ENCODE data around the gene RAVER1. TPM values are rescaled to one million over a fixed set of nuclear protein-coding genes. Genes with fewer than 3 reads are reported as not detected.
"Not testable (repeated sequence)": the region's sequence is repeated elsewhere in the genome, so short reads cannot be mapped to it uniquely, and the experiment has no call there.

The RAVER1 gene
- total and polyA plus RNA-seq, 2 donors (not counting 1 experiment from before 2014, with no cell fraction given) = 21.0 to 62.7 TPM

DNA sequence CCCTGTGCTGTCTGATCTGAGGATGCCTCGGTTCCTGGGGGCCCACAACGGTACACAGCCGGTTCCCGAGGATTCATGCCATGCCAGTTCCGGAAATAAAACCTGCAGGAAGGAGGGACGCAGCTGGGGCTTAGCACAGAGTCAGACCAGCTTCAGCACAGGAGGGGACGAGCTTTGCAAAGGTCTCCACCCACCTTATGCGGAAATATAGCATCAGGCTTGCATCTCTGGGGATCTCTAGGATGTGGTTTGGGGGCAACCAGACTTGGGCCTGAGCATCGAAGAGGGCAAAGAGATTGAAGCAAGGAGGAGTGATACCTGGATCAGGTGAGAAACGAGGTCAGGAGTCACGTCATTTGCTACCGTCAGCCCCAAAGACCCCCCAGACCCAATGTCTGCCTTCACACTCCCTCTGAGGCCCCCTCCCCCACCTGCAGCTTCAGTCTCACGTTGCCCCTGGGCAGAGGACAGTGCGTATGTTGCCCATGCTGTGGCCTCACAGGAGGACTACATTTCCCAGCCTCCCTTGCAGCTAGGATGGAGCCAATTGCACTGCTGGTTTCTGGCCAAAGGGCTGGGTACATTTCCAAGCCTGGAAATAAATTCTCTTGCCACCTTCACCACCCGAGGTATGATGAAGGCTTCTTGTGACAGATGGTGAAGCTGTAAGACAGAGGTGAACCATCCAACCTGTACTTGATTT is 34.9 kb upstream of the RAVER1 start:
- POLR2A ChIA-PET = no interaction called here
- ATAC-seq (ENCODE audit: low read depth) (no peak), DNase-seq (no peak)
- no peaks in the 10 kb centered on the region for H3K4me1 Mint-ChIP-seq
- no peak overlapping the region for H3K4me2 ChIP-seq (replicated peaks; ENCODE audit: low read depth, low read length, poor library complexity, severe bottlenecking)
- H3K4me3 Mint-ChIP-seq = no peak overlapping the region
- H3K27ac Mint-ChIP-seq = no peak overlapping the region
- H3K27me3 Mint-ChIP-seq = no peaks in the 10 kb centered on the region
- H3K79me2 ChIP-seq (ENCODE audit: control insufficient read depth, insufficient read depth, low read length) = peaks cover 50% of the 10 kb centered on the region
- peaks cover 0 to 6% (median 0%) of the 10 kb centered on the region in 3 donors for H3K9me3 ChIP-seq (ENCODE audit: control extremely low read depth in 1 of 3, control insufficient read depth in 2 of 3, insufficient read depth in 1 of 3, low read length in 2 of 3)
- H4K20me1 ChIP-seq (ENCODE audit: control insufficient read depth, insufficient read depth, low read length, poor library complexity, severe bottlenecking) = peaks cover 30% of the 10 kb centered on the region
- CTCF ChIA-PET = no interaction called here
- H3K36me3 ChIP-seq (replicated peaks in 1 of 2; ENCODE audit: control extremely low read depth in 1 of 2, control insufficient read depth in 1 of 2, extremely low read depth in 1 of 2, insufficient read depth in 2 of 2, low read length in 1 of 2) = peaks cover 0 to 55% of the 10 kb centered on the region in 2 experiments
- H2AFZ ChIP-seq (ENCODE audit: insufficient read depth, low read depth, low read length, poor library complexity, severe bottlenecking) = no peak overlapping the region
- H3K4me3 ChIP-seq (ENCODE audit: control extremely low read depth in 1 of 5, extremely low read depth in 1 of 5, insufficient read depth in 1 of 5, low read depth in 2 of 5, low read length in 4 of 5) = no peak overlapping the region
- WGBS (ENCODE audit: insufficient coverage) = 94% methylated on average over 11 of the region's 15 CpGs
- TF ChIP-seq, protein P1, sequence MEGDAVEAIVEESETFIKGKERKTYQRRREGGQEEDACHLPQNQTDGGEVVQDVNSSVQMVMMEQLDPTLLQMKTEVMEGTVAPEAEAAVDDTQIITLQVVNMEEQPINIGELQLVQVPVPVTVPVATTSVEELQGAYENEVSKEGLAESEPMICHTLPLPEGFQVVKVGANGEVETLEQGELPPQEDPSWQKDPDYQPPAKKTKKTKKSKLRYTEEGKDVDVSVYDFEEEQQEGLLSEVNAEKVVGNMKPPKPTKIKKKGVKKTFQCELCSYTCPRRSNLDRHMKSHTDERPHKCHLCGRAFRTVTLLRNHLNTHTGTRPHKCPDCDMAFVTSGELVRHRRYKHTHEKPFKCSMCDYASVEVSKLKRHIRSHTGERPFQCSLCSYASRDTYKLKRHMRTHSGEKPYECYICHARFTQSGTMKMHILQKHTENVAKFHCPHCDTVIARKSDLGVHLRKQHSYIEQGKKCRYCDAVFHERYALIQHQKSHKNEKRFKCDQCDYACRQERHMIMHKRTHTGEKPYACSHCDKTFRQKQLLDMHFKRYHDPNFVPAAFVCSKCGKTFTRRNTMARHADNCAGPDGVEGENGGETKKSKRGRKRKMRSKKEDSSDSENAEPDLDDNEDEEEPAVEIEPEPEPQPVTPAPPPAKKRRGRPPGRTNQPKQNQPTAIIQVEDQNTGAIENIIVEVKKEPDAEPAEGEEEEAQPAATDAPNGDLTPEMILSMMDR (IDR thresholded peaks at IDR 0.05) = no peak
- TF ChIP-seq EZH2 (IDR thresholded peaks at IDR 0.05; ENCODE audit: borderline replicate concordance, insufficient read depth, low read depth, low read length, poor library complexity, severe bottlenecking) = no peak
- intact Hi-C loops (cut with micrococcal nuclease) = no loop called here
- no peaks in the 10 kb centered on the region for H3K27me3 ChIP-seq (replicated peaks in 1 of 4; ENCODE audit: control extremely low read depth in 1 of 4, control insufficient read depth in 3 of 4, insufficient read depth in 4 of 4, low read length in 3 of 4)
- H3K9ac ChIP-seq (ENCODE audit: low read length) = no peak overlapping the region
- no peaks in the 10 kb centered on the region for H3K9me3 Mint-ChIP-seq (ENCODE audit: insufficient read depth)
- peaks cover under 1 to 3% of the 10 kb centered on the region in 2 donors for H3K4me1 ChIP-seq (ENCODE audit: control insufficient read depth in 2 of 2, insufficient read depth in 2 of 2, low read length in 2 of 2)
- H3K27ac ChIP-seq (ENCODE audit: low read length in 2 of 2) = no peak overlapping the region

DNA sequence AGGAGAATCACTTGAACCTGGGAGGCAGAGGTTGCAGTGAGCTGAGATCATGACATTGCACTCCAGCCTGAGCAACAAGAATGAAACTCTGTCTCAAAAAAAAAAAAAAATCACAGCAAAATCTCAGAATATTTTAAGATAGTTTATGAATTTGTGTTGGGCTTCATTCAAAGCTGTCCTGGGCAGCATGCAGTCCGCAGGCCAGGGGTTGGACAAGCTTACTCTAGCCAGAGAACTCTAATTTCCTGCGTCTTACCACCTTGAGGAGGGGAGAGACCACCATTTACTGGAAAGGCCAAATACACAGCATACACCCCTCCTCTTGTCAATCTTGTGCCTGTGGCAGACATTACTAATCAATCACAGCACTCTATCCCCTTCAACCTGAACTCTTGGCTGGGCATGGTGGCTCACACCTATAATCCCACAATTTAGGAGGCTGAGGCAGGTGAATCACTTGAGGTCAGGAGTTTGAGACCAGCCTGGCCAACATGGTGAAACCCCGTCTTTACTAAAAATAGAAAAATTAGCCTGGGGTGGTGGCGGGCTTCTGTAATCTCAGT is 33.7 kb upstream of the RAVER1 start:
- H3K27me3 Mint-ChIP-seq; H3K27me3 ChIP-seq (replicated peaks in 1 of 4; ENCODE audit: control extremely low read depth in 1 of 4, control insufficient read depth in 3 of 4, insufficient read depth in 4 of 4, low read length in 3 of 4); H3K4me1 Mint-ChIP-seq; H3K4me2 ChIP-seq (replicated peaks; ENCODE audit: low read depth, low read length, poor library complexity, severe bottlenecking); H3K9me3 Mint-ChIP-seq (ENCODE audit: insufficient read depth); H3K4me3 ChIP-seq (ENCODE audit: control extremely low read depth in 1 of 5, extremely low read depth in 1 of 5, insufficient read depth in 1 of 5, low read depth in 2 of 5, low read length in 4 of 5); ATAC-seq (ENCODE audit: low read depth); H3K27ac Mint-ChIP-seq; H2AFZ ChIP-seq (ENCODE audit: insufficient read depth, low read depth, low read length, poor library complexity, severe bottlenecking); POLR2A ChIA-PET; H3K9ac ChIP-seq (ENCODE audit: low read length); intact Hi-C loops (cut with micrococcal nuclease); H3K27ac ChIP-seq (ENCODE audit: low read length in 2 of 2); H3K4me3 Mint-ChIP-seq; DNase-seq; H3K4me1 ChIP-seq (ENCODE audit: control insufficient read depth in 2 of 2, insufficient read depth in 2 of 2, low read length in 2 of 2); H3K9me3 ChIP-seq (ENCODE audit: control extremely low read depth in 1 of 3, control insufficient read depth in 2 of 3, insufficient read depth in 1 of 3, low read length in 2 of 3): not testable (repeated sequence)
- peaks cover 49% of the 10 kb centered on the region for H3K79me2 ChIP-seq (ENCODE audit: control insufficient read depth, insufficient read depth, low read length)
- peaks cover 0 to 66% of the 10 kb centered on the region in 2 experiments for H3K36me3 ChIP-seq (replicated peaks in 1 of 2; ENCODE audit: control extremely low read depth in 1 of 2, control insufficient read depth in 1 of 2, extremely low read depth in 1 of 2, insufficient read depth in 2 of 2, low read length in 1 of 2)
- CTCF ChIA-PET = interaction anchor here (0.6 to 1.1 kb wide), 5 partner anchors 11 to 624 kb away, joined by 3 to 6 read pairs (median 3); no protein-coding TSS in a partner anchor
- H4K20me1 ChIP-seq (ENCODE audit: control insufficient read depth, insufficient read depth, low read length, poor library complexity, severe bottlenecking) = peaks cover 32% of the 10 kb centered on the region
- 100% methylated on average over 2 of the region's 4 CpGs for WGBS (ENCODE audit: insufficient coverage)
